NCI-H446 (cell line): ENCODE measurements around the gene ITGA2.
A peak's percentile ranks its signal among the peaks of the same experiment; 100 is the strongest.

Experiments
- DNase-seq, 2 experiments: peaks; one replicate each; lab custom pipeline; 2025; lab: John Stamatoyannopoulos, UW

Gene ITGA2

GRCh38 chr5:52988335-52989024 is 672 bp upstream of the ITGA2 start:
- no peak for DNase-seq

- DNase-seq, result no peak
Observed at GRCh38 chr5:52989781-52990527, 802 bp downstream of the ITGA2 start.

- no peak for DNase-seq
Observed at GRCh38 chr5:52990528-52990925, 1.4 kb downstream of the ITGA2 start.

DNA sequence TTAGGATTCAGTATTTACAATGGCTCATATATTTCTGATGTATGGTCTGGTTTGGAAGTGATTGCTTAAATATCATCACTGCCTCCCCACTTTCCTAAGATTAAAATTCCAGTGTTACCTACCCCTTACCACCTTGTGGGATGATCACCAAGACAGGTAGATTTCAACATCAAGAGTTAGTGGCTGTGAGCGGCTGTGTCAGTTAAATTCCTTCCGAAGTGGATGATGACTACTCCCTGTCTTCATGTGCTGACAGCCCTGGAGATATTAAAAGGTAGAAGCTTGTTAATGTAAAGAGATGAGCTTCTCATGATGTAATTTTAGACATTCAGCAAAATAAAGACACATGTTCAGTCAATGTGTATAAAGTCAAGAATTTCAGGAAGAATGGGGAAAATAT is 4.2 kb downstream of the ITGA2 start:
- DNase-seq, result no peak

GRCh38 chr5:52994266-52994665 is 5.1 kb downstream of the ITGA2 start:
- no peak for DNase-seq

DNA sequence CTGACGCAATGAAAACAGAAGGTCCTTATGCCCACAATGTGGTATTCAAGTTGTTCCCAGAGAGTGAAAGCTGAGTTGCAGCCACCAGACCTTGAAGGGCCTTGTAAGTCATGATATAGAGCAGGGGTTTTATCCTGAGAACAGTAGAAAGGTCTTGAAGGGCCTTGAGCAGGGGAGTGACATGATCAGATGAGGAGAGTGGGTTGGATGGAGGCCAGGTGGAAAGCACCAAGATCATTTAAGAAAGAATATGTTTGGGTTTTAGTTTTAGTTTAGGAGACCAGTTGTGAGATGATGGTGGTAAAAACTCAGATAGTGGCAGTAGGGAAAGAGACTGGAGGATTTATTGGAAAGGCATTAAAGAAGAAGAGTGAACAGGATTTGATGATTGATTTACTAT is 5.9 kb downstream of the ITGA2 start:
- no peak for DNase-seq

- no peak for DNase-seq
Observed at GRCh38 chr5:52995914-52996313, 6.8 kb downstream of the ITGA2 start.

DNA sequence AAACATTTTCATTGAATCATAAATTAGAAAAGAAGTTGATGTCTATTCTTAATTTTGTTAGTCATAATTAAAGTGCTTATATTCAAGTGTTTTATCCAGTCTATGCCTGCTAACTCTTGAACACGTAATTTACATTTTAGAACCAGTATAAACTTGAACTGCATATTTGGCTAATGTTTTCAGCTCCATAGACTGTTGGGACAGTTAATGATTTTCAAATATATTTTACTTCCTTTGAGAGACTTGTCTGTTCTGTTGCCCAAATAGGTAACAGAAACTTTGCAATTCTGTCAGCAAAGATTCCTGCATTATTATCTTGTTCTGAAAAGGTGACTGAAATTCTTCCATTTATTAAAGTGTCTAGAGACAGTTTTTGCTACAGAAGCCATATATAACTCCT is 7.8 kb downstream of the ITGA2 start:
- no peak for DNase-seq

- no peak for DNase-seq
Observed at GRCh38 chr5:52997424-52997823, 8.3 kb downstream of the ITGA2 start.

GRCh38 chr5:52998552-52999313 is 9.6 kb downstream of the ITGA2 start:
- peak; percentile 10 to 54 for DNase-seq

DNA sequence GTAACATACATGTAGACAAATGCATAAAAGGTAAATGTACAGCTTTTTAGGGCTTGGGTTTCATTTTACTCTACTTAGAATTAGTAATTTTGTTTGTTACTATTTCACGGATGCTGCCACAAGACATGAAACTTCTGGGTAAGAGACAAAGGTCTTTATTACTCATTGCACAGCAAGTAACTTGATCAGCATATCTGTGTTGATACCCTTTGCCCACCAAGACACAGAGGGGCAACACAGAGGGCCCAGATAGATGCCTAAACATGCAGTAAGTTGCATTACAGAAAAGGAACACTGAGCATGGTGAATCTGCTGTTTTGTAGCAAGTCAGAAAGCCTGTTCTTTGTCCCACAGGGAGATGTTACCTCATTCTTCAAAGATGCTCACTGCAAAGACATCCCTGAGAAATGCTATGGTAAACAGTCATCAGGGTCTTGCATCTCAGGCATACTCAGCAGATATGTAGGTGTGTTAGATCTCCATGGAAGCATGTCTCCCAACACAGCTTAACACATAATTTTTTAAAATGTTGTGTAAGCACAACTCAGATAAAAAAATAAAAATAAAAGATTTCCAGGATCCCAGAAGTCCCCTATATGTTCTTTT is 10.3 kb downstream of the ITGA2 start:
- no peak for DNase-seq

GRCh38 chr5:53001541-53001940 is 12.4 kb downstream of the ITGA2 start:
- no peak for DNase-seq

GRCh38 chr5:53002491-53002890 is 13.3 kb downstream of the ITGA2 start:
- no peak for DNase-seq

- no peak for DNase-seq
Observed at GRCh38 chr5:53003144-53003543, 14.0 kb downstream of the ITGA2 start.

- no peak for DNase-seq
Observed at GRCh38 chr5:53006911-53007890, 18.0 kb downstream of the ITGA2 start.

GRCh38 chr5:53008751-53009150 is 19.6 kb downstream of the ITGA2 start:
- no peak for DNase-seq

- DNase-seq, result no peak
Observed at GRCh38 chr5:53009816-53010215, 20.7 kb downstream of the ITGA2 start.

DNA sequence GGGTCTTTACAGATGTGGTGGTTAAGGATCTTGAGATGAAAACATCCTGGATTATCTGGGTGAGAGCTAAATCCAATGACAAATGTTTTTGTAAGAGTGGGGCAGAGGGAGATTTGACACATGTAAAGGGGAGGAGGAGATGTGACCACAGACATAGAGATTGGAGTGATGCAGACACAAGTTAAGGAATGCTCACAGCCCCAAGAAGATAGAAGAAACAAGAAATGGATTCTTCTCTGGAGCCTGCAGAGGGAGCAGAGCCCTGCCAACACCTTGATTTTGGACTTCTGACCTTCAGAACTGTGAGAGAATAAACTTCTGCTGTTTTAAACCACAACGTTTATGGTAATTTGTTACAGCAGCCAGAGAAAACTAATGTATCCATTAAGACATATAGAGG is 21.7 kb downstream of the ITGA2 start:
- no peak for DNase-seq

GRCh38 chr5:53011233-53011632 is 22.1 kb downstream of the ITGA2 start:
- no peak for DNase-seq

GRCh38 chr5:53013857-53014256 is 24.7 kb downstream of the ITGA2 start:
- DNase-seq, result no peak

DNA sequence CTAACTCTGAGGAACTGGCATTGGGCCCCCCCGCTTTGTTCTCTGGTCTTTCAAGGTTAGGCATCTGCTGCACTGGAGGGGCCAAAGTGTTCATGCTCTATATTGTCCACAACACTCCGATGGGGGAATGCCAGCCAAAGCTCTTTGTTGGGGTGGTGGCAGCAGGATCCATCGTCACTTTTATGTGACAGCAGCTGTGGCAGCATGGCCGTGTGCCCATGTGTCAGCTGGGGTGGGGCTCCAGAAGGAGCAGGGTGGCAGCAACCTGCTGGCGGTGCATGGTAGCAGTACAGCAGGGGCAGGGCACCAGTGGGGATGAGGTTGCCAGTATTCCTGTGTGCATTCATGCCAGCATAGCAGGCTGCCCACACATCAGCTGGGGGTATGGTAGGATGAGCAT is 28.2 kb downstream of the ITGA2 start:
- DNase-seq, result no peak
